Kidney tubule cell (primary cell): ENCODE data around the gene RALA.
A peak's percentile ranks its signal among the peaks of the same experiment; 100 is the strongest.
"Not testable (repeated sequence)": the region's sequence is repeated elsewhere in the genome, so short reads cannot be mapped to it uniquely, and the experiment has no call there.

Experiments used
- DNase-seq: peaks from one replicate; pipeline ENCODE4 v3.0.0-alpha.2; 2018; ENCODE audit warnings: low spot score

Gene RALA

GRCh38 chr7:39645482-39646407 lies 22.4 kb downstream of the RALA start:
- DNase-seq = no peak

GRCh38 chr7:39647816-39648215 lies 24.4 kb downstream of the RALA start:
- no peak for DNase-seq

GRCh38 chr7:39650676-39651075 lies 27.3 kb downstream of the RALA start:
- DNase-seq = no peak

- no peak for DNase-seq
Observed at GRCh38 chr7:39651265-39651664, 27.9 kb downstream of the RALA start.

GRCh38 chr7:39656415-39656814 lies 33.0 kb downstream of the RALA start:
- DNase-seq = peak; percentile 8

- peak; percentile 26 for DNase-seq
Observed at GRCh38 chr7:39659356-39660013, 36.1 kb downstream of the RALA start.

GRCh38 chr7:39661960-39662359 lies 38.6 kb downstream of the RALA start:
- no peak for DNase-seq

- DNase-seq = no peak
Observed at GRCh38 chr7:39663263-39663662, 39.9 kb downstream of the RALA start.

DNA sequence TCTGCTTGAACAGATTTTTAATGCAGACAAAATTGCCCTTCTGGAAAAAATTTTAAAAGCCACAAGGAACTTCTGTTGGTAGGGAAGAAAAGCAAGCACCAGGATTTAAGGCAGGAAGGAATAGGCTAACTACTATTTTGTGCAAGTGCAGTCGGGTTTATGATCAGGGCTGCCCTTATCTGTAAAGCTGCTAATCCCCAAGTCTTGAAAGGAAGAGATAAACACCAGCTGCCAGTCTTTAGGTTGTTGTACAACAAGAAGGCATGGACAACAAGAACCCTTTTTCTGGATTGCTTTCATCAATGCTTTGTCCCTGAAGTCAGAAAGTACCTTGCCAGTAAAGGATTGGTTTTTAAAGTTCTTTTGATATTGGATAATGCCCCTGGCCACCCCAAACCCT lies 40.7 kb downstream of the RALA start:
- DNase-seq = no peak

DNA sequence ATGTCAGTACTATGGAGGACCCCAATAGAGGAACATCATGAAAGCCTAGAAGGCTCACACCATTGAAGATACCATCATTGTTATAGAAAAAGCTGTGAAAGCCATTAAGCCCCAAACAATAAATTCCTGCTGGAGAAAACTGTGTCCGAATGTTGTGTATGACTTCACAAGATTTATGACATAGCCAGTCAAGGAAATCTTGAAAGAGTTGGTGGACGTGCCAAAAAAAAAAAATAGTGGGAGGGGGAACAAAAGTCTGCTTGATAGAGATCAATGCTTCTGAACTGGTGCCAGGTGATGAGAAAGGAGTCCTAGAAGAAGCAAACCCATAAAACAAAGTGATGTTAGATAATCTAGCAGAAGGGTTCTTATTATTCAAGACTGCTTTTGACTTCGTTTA lies 41.2 kb downstream of the RALA start:
- DNase-seq = no peak

- DNase-seq = no peak
Observed at GRCh38 chr7:39666562-39666961, 43.2 kb downstream of the RALA start.

GRCh38 chr7:39667341-39667923 lies 44.1 kb downstream of the RALA start:
- no peak for DNase-seq

DNA sequence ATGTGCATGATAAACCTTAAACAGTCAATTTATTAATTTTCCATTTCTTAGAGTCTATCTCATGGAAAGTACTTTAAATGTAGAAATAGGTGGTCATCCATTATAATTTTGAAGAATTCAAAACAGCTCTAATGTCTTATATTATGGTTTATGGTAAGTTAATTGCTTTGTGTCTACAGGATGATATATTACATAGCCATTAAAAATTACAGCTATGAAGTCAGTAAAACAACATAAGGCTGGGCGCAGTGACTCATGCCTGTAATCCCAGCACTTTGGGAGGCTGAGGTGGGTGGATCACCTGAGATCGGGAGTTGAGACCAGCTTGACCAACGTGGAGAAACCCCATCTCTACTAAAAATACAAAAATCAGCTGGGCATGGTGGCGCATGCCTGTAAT lies 44.9 kb downstream of the RALA start:
- not testable (repeated sequence) for DNase-seq

GRCh38 chr7:39670052-39670451 lies 46.7 kb downstream of the RALA start:
- no peak for DNase-seq

DNA sequence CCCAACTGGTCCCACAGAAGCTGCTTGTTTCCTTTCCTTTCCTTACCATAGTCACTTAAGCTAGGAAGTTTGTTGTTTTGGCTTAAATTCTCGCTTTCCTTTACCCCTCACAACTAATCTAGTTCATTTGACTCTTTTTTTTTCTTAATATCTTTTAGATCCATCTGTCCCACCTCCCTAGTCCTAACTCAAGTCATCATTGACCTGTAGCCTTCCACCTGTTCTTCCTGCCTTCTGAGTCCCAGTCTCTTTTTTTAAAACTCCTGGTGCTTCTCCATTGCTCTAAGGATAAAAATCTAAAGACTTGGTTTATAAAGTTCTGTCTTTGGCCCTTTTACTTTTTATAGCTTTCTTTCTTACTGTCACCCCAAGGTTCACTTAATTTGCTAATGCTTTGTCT lies 47.6 kb downstream of the RALA start:
- no peak for DNase-seq

GRCh38 chr7:39672176-39672575 lies 48.8 kb downstream of the RALA start:
- no peak for DNase-seq

- DNase-seq = no peak
Observed at GRCh38 chr7:39673868-39674267, 50.5 kb downstream of the RALA start.

- DNase-seq = no peak
Observed at GRCh38 chr7:39674406-39674805, 51.0 kb downstream of the RALA start.

DNA sequence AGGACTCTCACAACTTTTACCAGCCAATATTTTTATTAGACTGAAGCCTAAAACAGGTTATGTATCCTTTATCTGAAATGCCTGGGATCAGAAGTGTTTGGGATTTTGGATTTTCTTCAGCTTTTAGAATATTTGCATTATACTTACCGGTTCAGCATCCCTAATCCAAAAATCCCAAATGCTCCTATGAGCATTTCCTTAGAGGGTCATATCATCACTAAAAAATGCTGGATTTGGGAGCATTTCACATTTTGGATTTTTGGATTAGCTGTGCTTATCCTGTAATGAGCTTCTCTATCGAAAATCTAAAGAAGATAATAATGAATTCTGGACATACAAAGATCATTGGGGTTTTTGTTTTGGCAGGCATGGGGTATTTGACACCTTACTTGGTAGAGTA lies 53.0 kb downstream of the RALA start:
- no peak for DNase-seq

DNA sequence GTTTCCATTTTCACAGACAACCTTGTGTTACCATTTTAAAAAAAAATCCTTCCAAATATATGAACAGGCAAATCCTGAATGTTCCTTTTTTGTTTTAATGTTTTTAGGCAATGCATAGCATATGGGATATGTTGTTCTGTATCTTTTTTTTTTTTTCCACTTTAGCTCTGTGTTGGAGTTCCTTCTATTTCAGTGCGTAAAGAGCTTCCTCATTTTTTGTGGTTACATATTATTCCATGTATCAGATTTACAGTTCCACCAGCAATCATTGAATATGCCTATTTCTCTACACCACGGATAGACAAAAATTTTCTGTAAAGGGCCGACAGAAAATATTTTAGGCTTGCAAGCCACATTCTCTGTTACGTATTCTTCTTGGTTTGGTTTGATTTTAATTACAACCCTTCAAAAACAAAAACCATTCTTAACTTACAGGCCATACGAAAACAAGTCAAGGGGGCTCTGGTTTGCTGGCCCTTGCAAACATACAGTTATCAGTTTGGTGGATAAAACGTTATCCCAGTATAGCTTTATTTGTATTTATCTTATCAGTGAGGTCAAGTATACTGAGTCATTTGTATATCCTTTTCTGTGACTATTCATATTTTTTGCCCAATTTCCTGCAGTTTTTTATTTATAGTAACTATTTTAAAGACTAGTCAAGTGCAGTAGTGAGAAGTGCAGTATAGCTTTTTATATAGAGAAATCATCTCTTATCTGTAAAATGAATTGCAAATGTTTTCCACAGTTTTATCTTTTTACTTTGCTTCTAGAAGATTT lies 55.7 kb downstream of the RALA start:
- no peak for DNase-seq

DNA sequence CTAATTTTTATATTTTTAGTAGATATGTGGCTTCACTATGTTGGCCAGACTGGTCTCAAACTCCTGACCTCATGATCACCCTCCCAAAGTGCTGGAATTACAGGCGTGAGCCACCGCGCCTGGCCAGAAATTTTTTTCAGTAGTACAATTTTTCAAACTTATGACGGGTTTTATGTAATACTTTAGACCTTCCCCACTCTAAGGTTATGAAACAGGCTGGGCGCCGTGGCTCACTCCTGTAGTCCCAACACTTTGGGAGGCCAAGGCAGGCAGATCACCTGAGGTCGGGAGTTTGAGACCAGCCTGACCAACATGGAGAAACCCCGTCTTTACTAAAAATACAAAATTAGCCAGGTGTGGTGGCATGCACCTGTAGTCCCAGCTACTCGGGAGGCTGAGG lies 56.5 kb downstream of the RALA start:
- not testable (repeated sequence) for DNase-seq

- DNase-seq = no peak
Observed at GRCh38 chr7:39681887-39682441, 58.6 kb downstream of the RALA start.
